Measurements from ENCODE around the gene RPS6KA3.

Gene RPS6KA3

DNA sequence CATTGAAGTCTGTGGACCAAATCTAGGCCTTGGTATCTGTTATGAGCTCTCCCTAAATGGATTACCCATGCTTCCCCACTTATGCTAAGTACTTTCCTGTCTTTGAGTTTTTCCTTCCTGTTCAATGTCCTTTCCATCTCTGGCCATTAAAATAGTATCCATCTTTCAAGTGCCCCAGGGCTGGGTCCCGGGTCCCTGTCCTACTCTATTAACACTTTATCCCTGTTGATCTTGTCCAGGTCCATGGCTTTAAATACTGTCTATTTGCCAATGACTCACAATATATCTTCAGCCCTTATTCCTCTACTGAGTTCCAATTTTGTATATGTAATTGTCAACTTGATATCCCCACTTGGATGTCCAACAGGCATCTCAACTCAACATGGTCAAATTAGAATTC lies 17.7 kb upstream of the RPS6KA3 start:
- no CpG with 5 or more reads among the region's 1 CpG for WGBS, 2 donors (ENCODE audit: extremely low coverage in 2 of 2, insufficient read length in 2 of 2, insufficient replicate concordance in 1 of 2)
- H2BK120ac ChIP-seq (ENCODE audit: low read depth, low read length) = no peak overlapping the region
- no peak overlapping the region for H2AK5ac ChIP-seq (ENCODE audit: low read depth, low read length)
- H3K4me3 ChIP-seq (ENCODE audit: low read length in 2 of 2) = no peak overlapping the region
- no peak overlapping the region for H2AFZ ChIP-seq (ENCODE audit: low read length)
- no peak overlapping the region for H3K4me2 ChIP-seq (ENCODE audit: insufficient read depth, low read length, poor library complexity, severe bottlenecking)
- no peak overlapping the region for H2BK15ac ChIP-seq (ENCODE audit: low read length)
- no peak overlapping the region for H4K91ac ChIP-seq (ENCODE audit: low read depth, low read length, poor library complexity)
- H2BK12ac ChIP-seq (ENCODE audit: low read length) = no peak overlapping the region
- no peak overlapping the region for H3K9ac ChIP-seq (ENCODE audit: low read depth, low read length, poor library complexity)
- H3K9me3 ChIP-seq (replicated peaks in 1 of 2; ENCODE audit: control insufficient read depth in 2 of 2, insufficient read depth in 1 of 2, low read depth in 1 of 2, low read length in 2 of 2) = peaks cover 0 to 1% of the 10 kb centered on the region in 2 donors
- no peak overlapping the region for H4K8ac ChIP-seq (ENCODE audit: low read depth, low read length)
- H3K18ac ChIP-seq (ENCODE audit: low read length) = no peak overlapping the region
- H3K4me1 ChIP-seq (ENCODE audit: control insufficient read depth in 2 of 2, insufficient read depth in 1 of 2, low read depth in 1 of 2, low read length in 2 of 2) = no peaks in the 10 kb centered on the region
- no peaks in the 10 kb centered on the region for H3K36me3 ChIP-seq (replicated peaks in 1 of 2; ENCODE audit: control insufficient read depth in 2 of 2, insufficient read depth in 2 of 2, low read length in 2 of 2)
- H3K27ac ChIP-seq (replicated peaks; ENCODE audit: low read length) = no peak overlapping the region
- H3K4ac ChIP-seq (ENCODE audit: low read length) = no peak overlapping the region
- H3K27me3 ChIP-seq (ENCODE audit: control insufficient read depth in 3 of 3, insufficient read depth in 3 of 3, low read depth in 1 of 3, low read length in 3 of 3) = peaks cover 0 to 4% (median 0%) of the 10 kb centered on the region in 3 experiments
- no peak for DNase-seq (ENCODE audit: low spot score)
- H3K14ac ChIP-seq (ENCODE audit: low read length) = no peak overlapping the region
- no peak overlapping the region for H3K23ac ChIP-seq (ENCODE audit: low read depth, low read length, poor library complexity)
- H2BK5ac ChIP-seq (ENCODE audit: low read length) = no peak overlapping the region
- no peaks in the 10 kb centered on the region for H3K79me1 ChIP-seq (ENCODE audit: low read depth, low read length)

DNA sequence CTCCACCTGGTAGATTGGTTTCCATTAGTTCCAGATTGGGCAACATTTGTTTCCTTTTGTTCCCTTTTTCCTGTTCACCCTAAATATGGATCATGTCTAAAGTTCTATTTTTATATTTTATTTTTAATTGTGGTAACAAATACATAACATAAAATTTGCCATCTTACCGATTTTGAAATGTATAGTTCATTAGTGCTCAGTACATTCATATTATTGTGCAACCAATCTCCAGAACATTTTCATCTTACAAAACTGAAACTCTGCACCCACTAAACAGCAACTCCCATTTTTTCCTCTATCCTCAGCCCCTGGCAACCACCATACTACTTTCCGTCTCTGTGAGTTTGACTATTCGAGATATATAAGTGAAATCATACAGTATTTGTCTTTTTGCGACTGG lies 14.2 kb upstream of the RPS6KA3 start:
- Histone ChIP-seq H3K36me3 (replicated peaks in 1 of 2; ENCODE audit: control insufficient read depth in 2 of 2, insufficient read depth in 2 of 2, low read length in 2 of 2) (no peaks in the 10 kb centered on the region), H2AFZ (ENCODE audit: low read length) (no peak overlapping the region), H3K79me1 (ENCODE audit: low read depth, low read length) (no peaks in the 10 kb centered on the region), H2BK12ac (ENCODE audit: low read length) (no peak overlapping the region), H2BK120ac (ENCODE audit: low read depth, low read length) (no peak overlapping the region), H3K9ac (ENCODE audit: low read depth, low read length, poor library complexity) (no peak overlapping the region), H4K91ac (ENCODE audit: low read depth, low read length, poor library complexity) (no peak overlapping the region), H4K8ac (ENCODE audit: low read depth, low read length) (no peak overlapping the region), H3K4me1 (ENCODE audit: control insufficient read depth in 2 of 2, insufficient read depth in 1 of 2, low read depth in 1 of 2, low read length in 2 of 2) (no peaks in the 10 kb centered on the region), H3K27ac (replicated peaks; ENCODE audit: low read length) (no peak overlapping the region), H2BK5ac (ENCODE audit: low read length) (no peak overlapping the region), H3K18ac (ENCODE audit: low read length) (no peak overlapping the region), H3K4me2 (ENCODE audit: insufficient read depth, low read length, poor library complexity, severe bottlenecking) (no peak overlapping the region), H3K4ac (ENCODE audit: low read length) (no peak overlapping the region), H3K4me3 (ENCODE audit: low read length in 2 of 2) (no peak overlapping the region), H3K14ac (ENCODE audit: low read length) (no peak overlapping the region), H2AK5ac (ENCODE audit: low read depth, low read length) (no peak overlapping the region), H3K23ac (ENCODE audit: low read depth, low read length, poor library complexity) (no peak overlapping the region), H3K27me3 (ENCODE audit: control insufficient read depth in 3 of 3, insufficient read depth in 3 of 3, low read depth in 1 of 3, low read length in 3 of 3) (no peaks in the 10 kb centered on the region), H3K9me3 (replicated peaks in 1 of 2; ENCODE audit: control insufficient read depth in 2 of 2, insufficient read depth in 1 of 2, low read depth in 1 of 2, low read length in 2 of 2) (no peaks in the 10 kb centered on the region), H2BK15ac (ENCODE audit: low read length) (no peak overlapping the region)
- no CpG with 5 or more reads among the region's 4 CpGs for WGBS, 2 donors (ENCODE audit: extremely low coverage in 2 of 2, insufficient read length in 2 of 2, insufficient replicate concordance in 1 of 2)
- no peak for DNase-seq (ENCODE audit: low spot score)

DNA sequence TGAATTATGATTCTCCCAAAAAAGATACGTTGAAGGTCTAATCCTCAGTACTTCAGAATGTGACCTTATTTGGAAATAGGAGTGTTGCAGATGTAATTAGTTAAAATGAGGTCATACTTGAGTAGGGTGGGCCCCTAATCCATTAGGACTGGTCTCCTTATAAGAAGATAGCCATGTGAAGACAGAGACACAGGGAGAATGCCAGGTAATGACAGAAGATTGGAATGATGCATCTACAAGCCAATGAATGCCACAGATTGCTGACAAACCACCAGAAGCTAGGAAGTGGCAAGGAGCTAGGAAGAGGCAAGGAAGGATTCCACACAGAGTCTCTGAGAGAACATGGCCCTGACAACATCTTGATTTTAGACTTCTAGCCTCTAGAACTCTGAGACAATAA lies 7.4 kb upstream of the RPS6KA3 start:
- Histone ChIP-seq H3K14ac (ENCODE audit: low read length) (no peak overlapping the region), H3K9me3 (replicated peaks in 1 of 2; ENCODE audit: control insufficient read depth in 2 of 2, insufficient read depth in 1 of 2, low read depth in 1 of 2, low read length in 2 of 2) (no peaks in the 10 kb centered on the region), H2BK12ac (ENCODE audit: low read length) (no peak overlapping the region)

DNA sequence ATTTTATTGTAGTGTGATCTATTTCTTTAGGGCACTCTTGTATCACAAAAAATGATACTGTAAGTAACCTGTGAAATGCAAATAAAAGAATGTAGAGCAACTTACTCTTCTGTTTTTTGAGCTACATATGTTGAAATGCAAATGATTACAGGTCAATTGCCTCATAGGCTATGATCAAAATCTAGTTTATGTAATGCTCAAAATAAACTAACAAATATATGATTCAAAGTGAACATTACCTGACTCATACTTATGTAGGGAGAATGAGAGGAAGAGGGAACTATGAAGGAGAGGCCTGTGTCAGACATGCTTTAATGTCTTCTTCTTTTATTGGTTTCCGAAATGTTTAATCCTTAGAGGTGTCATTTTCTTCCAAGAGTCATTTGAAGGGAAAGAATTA lies 5.0 kb upstream of the RPS6KA3 start:
- no CpG with 5 or more reads among the region's 1 CpG for WGBS, 2 donors (ENCODE audit: extremely low coverage in 2 of 2, insufficient read length in 2 of 2, insufficient replicate concordance in 1 of 2)
- Histone ChIP-seq H4K91ac (ENCODE audit: low read depth, low read length, poor library complexity) (no peak overlapping the region), H3K14ac (ENCODE audit: low read length) (no peak overlapping the region), H3K9ac (ENCODE audit: low read depth, low read length, poor library complexity) (no peak overlapping the region), H2AK5ac (ENCODE audit: low read depth, low read length) (no peak overlapping the region), H3K18ac (ENCODE audit: low read length) (no peak overlapping the region), H2BK15ac (ENCODE audit: low read length) (no peak overlapping the region), H3K4ac (ENCODE audit: low read length) (no peak overlapping the region), H3K4me2 (ENCODE audit: insufficient read depth, low read length, poor library complexity, severe bottlenecking) (no peak overlapping the region), H3K9me3 (replicated peaks in 1 of 2; ENCODE audit: control insufficient read depth in 2 of 2, insufficient read depth in 1 of 2, low read depth in 1 of 2, low read length in 2 of 2) (no peaks in the 10 kb centered on the region), H2BK5ac (ENCODE audit: low read length) (no peak overlapping the region), H2BK120ac (ENCODE audit: low read depth, low read length) (no peak overlapping the region), H3K4me1 (ENCODE audit: control insufficient read depth in 2 of 2, insufficient read depth in 1 of 2, low read depth in 1 of 2, low read length in 2 of 2) (no peaks in the 10 kb centered on the region), H3K27ac (replicated peaks; ENCODE audit: low read length) (no peak overlapping the region), H4K8ac (ENCODE audit: low read depth, low read length) (no peak overlapping the region), H3K36me3 (replicated peaks in 1 of 2; ENCODE audit: control insufficient read depth in 2 of 2, insufficient read depth in 2 of 2, low read length in 2 of 2) (no peaks in the 10 kb centered on the region), H3K4me3 (ENCODE audit: low read length in 2 of 2) (no peak overlapping the region), H3K23ac (ENCODE audit: low read depth, low read length, poor library complexity) (no peak overlapping the region), H3K79me1 (ENCODE audit: low read depth, low read length) (no peaks in the 10 kb centered on the region), H3K27me3 (ENCODE audit: control insufficient read depth in 3 of 3, insufficient read depth in 3 of 3, low read depth in 1 of 3, low read length in 3 of 3) (peaks cover 0 to 24% (median 3%) of the 10 kb centered on the region in 3 experiments), H2BK12ac (ENCODE audit: low read length) (no peak overlapping the region), H2AFZ (ENCODE audit: low read length) (no peak overlapping the region)
- DNase-seq (ENCODE audit: low spot score) = no peak

More for the DNA sequence above, 7.4 kb upstream of the RPS6KA3 start:
- H2BK120ac ChIP-seq (ENCODE audit: low read depth, low read length) = no peak overlapping the region
- no peak overlapping the region for H4K8ac ChIP-seq (ENCODE audit: low read depth, low read length)
- no peak overlapping the region for H3K27ac ChIP-seq (replicated peaks; ENCODE audit: low read length)
- H3K27me3 ChIP-seq (ENCODE audit: control insufficient read depth in 3 of 3, insufficient read depth in 3 of 3, low read depth in 1 of 3, low read length in 3 of 3) = peaks cover 0 to 15% (median 0%) of the 10 kb centered on the region in 3 experiments
- no peak overlapping the region for H3K9ac ChIP-seq (ENCODE audit: low read depth, low read length, poor library complexity)
- H2BK5ac ChIP-seq (ENCODE audit: low read length) = no peak overlapping the region
- no peak overlapping the region for H3K23ac ChIP-seq (ENCODE audit: low read depth, low read length, poor library complexity)
- H2AK5ac ChIP-seq (ENCODE audit: low read depth, low read length) = no peak overlapping the region
- no peak overlapping the region for H2AFZ ChIP-seq (ENCODE audit: low read length)
- H3K4me3 ChIP-seq (ENCODE audit: low read length in 2 of 2) = no peak overlapping the region
- H3K4me1 ChIP-seq (ENCODE audit: control insufficient read depth in 2 of 2, insufficient read depth in 1 of 2, low read depth in 1 of 2, low read length in 2 of 2) = no peaks in the 10 kb centered on the region
- H3K79me1 ChIP-seq (ENCODE audit: low read depth, low read length) = no peaks in the 10 kb centered on the region
- no CpG with 5 or more reads among the region's 1 CpG for WGBS, 2 donors (ENCODE audit: extremely low coverage in 2 of 2, insufficient read length in 2 of 2, insufficient replicate concordance in 1 of 2)
- no peaks in the 10 kb centered on the region for H3K36me3 ChIP-seq (replicated peaks in 1 of 2; ENCODE audit: control insufficient read depth in 2 of 2, insufficient read depth in 2 of 2, low read length in 2 of 2)
- H2BK15ac ChIP-seq (ENCODE audit: low read length) = no peak overlapping the region
- H3K4ac ChIP-seq (ENCODE audit: low read length) = no peak overlapping the region
- H3K18ac ChIP-seq (ENCODE audit: low read length) = no peak overlapping the region
- no peak overlapping the region for H3K4me2 ChIP-seq (ENCODE audit: insufficient read depth, low read length, poor library complexity, severe bottlenecking)
- H4K91ac ChIP-seq (ENCODE audit: low read depth, low read length, poor library complexity) = no peak overlapping the region
- no peak for DNase-seq (ENCODE audit: low spot score)
